NCI-H748 (cell line): Measurements from ENCODE around the gene CD8B.
"Not testable (repeated sequence)": the region's sequence is repeated elsewhere in the genome, so short reads cannot be mapped to it uniquely, and the experiment has no call there.

ENCODE experiments used
- DNase-seq: peaks from one replicate; lab custom pipeline; 2025; ENCODE audit not compliant: unreplicated experiment; lab: John Stamatoyannopoulos, UW

Gene CD8B

DNA sequence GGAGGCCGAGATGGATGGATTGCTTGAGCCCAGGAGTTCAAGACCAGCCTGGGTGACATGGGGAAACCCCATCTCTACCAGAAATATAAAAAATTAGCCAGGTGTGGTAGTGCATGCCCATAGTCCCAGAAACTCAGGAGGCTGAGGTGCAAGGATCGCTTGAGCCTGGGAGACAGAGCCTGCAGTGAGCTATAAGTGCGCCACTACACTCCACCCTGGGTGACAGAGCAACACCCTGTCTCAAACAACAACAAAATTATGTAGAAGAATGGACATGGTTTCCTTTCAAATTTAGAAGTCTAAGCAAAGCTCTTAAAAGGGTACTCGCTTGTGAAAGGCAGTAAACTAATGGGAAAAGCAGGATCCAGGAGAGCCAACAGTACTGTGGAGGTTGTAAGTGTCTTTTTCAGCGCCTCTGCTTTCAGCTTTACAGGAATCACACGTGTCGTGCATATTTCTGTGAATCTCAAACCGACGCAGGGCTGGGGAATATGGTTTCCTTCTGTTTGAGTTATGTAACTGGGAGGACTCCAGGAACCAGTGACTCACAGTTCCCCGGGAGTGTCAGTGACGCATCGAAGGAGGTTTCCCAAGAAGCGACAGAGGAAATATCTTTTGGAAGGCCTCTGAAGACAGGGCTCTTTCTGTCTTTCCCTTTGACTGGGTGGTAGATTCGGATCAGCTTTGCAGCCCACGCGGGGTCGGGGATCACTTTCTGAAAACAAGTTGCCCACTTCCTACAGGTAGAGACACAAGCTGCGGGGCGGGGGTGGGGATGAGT lies 24.6 kb downstream of the CD8B start:
- DNase-seq, result not testable (repeated sequence)

- not testable (repeated sequence) for DNase-seq
Measured at GRCh38 chr2:86835548-86835889, 26.2 kb downstream of the CD8B start.

- DNase-seq, result no peak
Measured at GRCh38 chr2:86833315-86833714, 28.4 kb downstream of the CD8B start.

DNA sequence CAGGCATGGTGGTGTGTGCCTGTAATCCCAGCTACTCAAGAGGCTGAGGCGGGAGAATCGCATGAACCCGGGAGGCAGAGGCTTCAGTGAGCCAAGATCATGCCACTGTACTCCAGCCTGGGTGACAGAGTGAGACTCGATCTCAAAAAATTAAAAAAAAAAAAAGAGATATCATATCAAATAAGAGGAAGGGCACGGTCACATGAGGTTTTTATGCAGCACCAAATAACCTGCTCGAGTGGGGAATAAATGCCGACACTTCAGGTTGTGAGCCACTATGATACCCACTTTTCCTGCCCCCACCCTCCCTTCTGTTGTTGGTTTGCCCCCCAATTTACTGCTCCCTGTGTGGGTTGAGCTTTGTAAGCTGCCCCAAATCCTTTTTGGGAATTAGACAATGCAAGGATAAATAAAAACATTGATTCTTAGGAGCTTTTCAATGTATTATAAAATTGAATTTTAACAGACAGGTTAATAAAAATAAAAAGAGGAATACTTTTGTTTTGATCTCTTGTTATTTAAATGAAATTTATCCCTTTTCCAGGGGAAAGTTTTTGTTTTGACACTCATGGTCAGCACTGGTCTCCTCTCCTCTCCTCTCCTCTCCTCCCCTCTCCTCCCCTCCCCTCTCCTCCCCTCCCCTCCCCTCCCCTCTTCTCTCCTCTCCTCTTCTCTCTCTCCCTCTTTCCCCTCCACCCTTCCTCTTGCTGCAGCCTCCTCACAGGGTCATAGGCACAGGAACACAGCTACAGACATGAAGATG lies 29.2 kb downstream of the CD8B start:
- no peak for DNase-seq

GRCh38 chr2:86831537-86831936 lies 30.1 kb downstream of the CD8B start:
- no peak for DNase-seq

GRCh38 chr2:86826951-86827350 lies 34.7 kb downstream of the CD8B start:
- DNase-seq, result no peak

GRCh38 chr2:86825693-86826381 lies 35.8 kb downstream of the CD8B start:
- no peak for DNase-seq

- DNase-seq, result no peak
Measured at GRCh38 chr2:86825036-86825692, 36.5 kb downstream of the CD8B start.

DNA sequence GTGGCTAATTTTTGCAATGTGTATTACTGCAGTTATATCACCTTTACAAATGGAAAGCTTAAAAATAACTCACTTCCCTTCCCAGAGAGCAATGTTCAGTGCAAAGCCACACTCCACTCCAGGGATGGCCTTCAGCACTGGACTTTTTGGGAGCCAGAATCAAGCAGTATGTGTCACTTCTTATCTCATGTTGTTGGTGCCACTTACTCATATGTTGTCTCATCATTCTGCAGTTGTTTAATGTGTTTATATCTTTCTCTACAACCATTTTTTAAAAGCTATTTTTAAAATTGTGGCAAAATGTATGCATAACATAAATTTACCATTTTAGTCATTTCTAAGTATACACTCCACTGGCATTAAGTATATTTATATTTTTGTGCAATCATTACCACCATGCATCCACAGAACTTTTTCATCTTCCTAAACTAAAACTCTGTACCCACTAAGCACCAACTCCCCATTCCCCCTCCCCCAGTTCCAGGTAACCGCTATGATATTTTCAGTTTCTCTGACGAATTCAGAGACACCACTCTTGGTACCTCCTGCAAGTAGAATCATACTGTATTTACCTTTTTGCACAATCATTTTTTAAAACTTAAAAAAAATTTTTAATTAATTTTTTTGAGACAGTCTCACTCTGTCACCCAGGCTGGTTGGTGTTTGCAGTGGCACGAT lies 38.9 kb downstream of the CD8B start:
- DNase-seq, result no peak

- DNase-seq, result no peak
Measured at GRCh38 chr2:86821842-86822241, 39.8 kb downstream of the CD8B start.

DNA sequence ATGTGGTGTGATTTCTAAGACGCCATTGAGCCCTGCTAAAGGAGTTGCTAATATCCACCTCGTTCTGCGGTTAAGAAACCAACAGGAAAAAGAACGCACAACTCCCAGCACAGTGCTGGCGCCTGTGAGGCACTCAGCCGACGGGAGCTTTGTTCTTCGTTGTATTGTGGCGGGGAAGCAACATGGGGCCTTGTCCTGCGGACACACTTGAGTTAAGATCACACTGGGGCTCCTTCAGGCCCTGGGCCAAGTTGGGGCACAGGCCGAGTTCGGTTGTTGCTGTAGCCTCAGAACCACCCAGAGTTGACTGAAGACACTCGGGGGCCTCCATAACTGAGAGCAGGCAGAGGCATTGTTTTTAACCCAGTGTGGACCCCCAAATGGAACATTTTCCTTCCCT lies 40.4 kb downstream of the CD8B start:
- no peak for DNase-seq

DNA sequence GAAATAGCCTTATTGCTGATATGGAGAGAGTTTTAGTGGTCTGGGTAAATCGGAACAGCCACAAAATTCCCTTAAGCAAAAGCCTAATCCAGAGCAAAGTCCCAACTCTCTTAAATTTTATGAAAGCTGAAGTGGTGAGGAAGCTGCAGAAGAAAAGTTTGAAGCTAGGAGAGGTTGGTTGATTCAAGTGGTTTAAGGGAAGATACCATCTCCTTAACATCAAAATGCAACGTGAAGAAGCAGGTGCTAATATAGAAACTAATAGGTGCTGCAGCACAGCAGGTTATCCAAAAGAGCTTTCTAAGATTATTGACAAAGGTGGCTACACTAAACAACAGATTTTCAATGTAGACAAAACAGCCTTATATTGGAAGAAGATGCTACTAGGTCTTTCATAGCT lies 42.7 kb downstream of the CD8B start:
- no peak for DNase-seq

DNA sequence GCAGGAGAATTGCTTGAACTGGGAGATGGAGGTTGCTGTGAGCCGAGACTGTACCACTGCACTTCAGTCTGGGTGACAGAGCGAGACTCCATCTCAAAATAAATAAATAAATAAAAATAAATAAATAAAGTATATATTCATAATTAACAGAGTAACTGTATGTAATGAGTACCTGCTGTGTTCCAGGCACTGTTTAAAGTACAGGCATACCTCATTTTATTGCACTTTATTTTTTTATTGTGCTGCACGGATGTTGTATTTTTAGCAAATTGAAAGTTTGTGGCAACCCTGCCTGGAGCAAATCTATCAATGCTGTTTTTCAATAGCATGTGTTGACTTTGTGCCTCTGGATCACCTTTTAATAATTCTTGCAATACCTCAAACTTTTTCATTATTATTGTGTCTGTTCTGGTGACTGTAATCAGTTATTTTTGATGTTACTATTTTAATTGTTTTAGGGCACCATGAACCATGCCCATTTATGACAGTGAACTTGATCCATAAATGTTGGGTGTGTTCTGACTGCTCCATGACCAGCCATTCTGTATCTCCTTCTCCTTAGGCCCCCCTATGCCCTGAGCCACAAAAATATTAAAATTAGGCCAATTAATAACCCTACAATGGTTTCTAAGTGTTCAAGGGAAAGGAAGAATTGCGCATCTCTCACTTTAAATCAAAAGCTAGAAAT lies 43.4 kb downstream of the CD8B start:
- DNase-seq, result no peak

GRCh38 chr2:86815611-86816010 lies 46.1 kb downstream of the CD8B start:
- DNase-seq, result no peak

DNA sequence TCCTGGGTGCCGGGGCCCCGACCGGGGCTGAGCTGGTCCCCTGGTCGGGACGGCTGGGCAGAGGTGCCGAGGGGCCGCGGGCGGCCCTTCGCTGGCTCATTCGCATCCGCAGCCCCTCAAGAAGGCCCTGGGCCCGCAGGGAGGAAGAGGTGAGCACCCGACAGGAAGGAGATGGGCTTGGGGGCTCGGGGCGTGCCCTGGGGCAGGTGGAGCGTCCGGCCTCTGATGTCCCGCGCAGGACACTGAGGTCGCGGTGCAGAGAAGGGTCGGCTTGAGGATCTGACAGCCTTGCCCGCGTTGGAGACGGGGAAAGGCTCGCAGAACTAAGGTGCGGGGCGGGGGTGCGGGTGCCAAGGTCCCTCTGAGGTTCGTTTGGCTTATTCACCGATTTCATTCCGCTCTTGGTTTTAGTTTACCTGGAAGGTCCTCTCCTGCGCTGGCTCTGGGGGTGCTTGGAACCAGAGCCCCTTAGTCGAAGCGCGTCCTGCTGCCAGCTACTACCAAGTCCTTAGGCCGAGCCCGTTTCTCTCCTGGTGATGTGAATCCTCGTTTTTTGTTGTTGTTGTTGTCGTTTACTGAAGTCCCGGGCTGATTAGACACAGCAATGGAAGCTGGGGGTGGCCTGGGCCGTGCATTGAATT lies 52.1 kb downstream of the CD8B start:
- no peak for DNase-seq

- DNase-seq, result peak; percentile 89
Measured at GRCh38 chr2:86808315-86809161, 53.1 kb downstream of the CD8B start.

GRCh38 chr2:86807468-86808275 lies 54.0 kb downstream of the CD8B start:
- peak; percentile 92 for DNase-seq

GRCh38 chr2:86807133-86807467 lies 54.6 kb downstream of the CD8B start:
- DNase-seq, result no peak
